GM18870 (cell line): Measurements from ENCODE around the gene TYW1B.
"Not testable (repeated sequence)": the region's sequence is repeated elsewhere in the genome, so short reads cannot be mapped to it uniquely, and the experiment has no call there.

Experiments used
- ATAC-seq: cut with Tn5 transposase; IDR thresholded peaks from one replicate; pipeline ENCODE4 v1.9.1; 2021; ENCODE audit warnings: moderate library complexity; ENCODE audit not compliant: unreplicated experiment

Gene TYW1B

DNA sequence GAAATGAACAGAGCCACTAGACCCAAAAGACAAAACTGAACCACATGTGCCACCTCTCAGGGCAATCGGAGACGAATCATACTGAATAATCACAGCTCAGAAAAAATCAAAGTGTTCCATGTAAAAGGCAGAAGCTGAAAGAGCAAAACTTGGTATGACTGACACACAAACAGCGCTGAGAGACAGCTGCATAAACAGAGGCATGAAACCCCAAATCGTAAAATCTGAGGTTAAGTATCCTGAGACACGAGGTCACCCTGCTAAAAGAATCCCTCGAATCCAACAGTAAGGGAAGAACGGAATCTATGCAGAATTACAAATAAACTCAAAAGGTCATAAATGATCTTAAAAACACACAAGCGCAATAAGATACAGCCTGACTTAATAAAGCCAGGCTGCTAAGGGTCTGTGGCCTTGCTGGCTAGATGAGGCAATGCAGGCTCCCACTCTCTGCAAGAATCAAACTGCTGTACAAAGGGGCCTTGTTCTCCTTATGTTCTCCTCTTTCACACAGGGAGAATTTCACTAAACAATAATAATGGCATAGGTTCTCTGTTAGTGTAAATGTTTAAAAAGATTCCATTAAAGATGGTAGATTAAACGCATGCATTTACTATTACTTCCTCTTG is 247.7 kb downstream of the TYW1B start:
- not testable (repeated sequence) for ATAC-seq

DNA sequence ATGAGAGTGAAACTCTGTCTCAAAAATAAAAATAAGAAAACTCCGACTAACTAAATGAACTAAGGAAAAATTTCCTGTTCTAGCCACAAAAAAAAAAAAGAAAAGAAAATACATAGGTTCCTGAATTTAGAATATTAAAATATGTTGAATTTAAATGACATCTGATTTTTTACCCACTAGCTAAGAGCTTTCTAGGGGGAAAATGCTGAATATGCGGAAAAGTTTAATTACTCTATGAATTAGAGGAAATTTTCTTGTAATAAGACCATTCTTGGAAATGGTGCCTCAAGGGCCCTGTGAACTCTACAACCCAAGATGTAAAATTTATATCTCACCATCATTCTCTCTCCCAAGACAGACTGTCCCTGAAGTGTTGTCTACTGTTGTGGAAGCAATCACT is 250.9 kb downstream of the TYW1B start:
- no peak for ATAC-seq

- ATAC-seq = not testable (repeated sequence)
Observed at GRCh38 chr7:72561988-72562387, 266.0 kb downstream of the TYW1B start.

DNA sequence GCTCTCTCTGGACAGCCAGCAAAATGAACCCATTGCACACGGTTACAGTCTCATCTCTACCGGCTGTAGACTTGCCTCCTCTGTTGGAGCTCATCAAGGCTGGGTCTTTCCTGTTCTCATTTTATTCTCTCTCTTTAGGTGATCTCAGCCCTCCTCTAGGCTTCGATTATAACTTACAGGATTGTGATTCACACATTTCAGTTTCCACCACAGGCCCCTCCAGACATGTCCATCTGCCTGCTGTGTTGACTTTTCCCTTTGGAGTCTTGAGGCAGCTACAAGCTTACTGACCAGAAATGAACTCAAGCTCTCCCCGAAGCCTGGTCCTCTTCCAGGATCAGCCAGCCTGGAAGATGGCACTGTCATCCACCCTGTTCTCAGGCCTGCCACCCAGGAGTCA is 268.5 kb downstream of the TYW1B start:
- ATAC-seq = not testable (repeated sequence)

- ATAC-seq = not testable (repeated sequence)
Observed at GRCh38 chr7:72556733-72557132, 271.3 kb downstream of the TYW1B start.

DNA sequence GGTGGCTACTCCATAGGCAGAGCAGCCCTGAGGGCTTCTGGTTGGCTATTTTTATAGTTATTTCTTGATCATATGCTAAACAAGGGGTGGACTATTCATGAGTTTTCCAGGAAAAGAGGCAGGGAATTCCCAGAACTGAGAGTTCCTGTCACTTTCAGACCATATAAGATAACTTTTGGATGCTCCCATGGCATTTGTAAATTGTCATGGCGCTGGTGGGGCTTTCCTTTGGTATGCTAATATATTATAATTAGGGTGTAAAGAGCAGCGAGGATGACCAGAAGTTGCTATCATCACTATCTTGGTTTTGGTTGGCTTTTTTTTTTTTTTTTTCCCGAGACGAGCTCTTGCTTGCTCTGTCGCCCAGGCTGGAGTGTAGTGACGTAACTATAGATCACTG is 272.8 kb downstream of the TYW1B start:
- ATAC-seq = not testable (repeated sequence)

GRCh38 chr7:72554401-72554800 is 273.6 kb downstream of the TYW1B start:
- not testable (repeated sequence) for ATAC-seq

DNA sequence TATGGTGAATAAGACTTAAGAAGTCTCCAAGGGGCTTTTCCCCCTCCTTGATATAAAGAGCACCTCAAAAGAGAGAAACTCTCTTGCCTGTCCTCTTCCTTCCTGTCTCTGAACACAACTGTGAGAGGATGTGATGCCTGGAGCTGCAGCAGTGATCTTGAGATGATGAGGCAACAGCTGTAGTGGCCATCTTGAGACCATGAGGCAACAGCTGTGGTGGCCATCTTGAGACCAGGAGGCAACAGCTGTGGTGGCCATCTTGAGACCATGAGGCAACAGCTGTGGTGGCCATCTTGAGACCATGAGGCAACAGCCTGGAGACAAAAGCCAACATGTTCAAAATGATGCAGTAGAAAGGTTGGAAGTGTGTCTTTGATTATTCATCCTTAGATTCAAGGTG is 277.5 kb downstream of the TYW1B start:
- ATAC-seq = not testable (repeated sequence)

DNA sequence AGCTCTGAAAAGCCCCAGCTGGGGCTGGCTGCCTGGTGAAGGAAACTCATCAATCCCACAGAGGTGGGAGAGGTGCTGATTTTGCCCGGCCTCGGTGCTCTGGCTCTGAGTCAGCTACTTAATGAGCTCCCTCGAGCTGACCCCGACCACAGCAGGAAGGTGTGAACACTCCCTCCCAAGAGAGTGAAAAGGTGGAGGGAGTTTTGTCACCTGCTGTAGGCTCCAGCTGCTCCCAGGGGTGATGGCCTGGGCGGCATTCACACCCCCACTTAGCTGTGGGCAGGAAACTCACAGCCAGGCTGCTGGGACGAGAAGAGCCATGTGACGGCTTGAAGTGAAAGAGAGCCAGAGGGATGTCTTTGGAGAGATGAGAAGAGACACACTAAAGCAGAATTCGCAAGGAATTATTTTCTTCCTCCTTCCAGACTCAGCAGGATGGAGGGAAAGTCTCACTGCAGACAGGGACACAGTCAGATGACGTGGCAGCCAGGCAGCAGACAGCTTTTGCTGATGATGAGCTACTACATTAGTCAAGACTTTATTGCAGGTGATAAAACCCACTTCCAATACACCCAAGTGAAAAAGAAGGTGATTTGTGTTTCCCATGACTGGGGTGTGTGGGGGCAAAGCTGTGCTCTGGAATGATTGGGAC is 281.3 kb downstream of the TYW1B start:
- not testable (repeated sequence) for ATAC-seq

DNA sequence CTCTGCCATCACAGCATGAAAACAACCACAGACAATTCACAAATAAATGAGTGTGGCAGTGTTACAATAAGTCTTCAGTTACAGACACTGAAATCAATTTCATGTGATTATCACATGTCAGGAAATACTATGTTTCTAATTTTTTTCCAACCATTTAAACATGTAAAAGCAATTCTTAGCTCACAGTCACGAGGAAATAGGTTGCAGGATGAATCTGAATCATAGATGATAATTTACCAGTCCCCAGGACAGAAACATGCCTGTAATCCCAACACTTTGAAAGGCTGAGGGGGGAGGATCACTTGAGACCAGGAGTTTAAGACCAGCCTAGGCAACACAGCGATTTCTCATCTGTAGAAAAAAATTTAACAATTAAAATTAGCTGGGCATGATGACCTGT is 283.5 kb downstream of the TYW1B start:
- not testable (repeated sequence) for ATAC-seq

DNA sequence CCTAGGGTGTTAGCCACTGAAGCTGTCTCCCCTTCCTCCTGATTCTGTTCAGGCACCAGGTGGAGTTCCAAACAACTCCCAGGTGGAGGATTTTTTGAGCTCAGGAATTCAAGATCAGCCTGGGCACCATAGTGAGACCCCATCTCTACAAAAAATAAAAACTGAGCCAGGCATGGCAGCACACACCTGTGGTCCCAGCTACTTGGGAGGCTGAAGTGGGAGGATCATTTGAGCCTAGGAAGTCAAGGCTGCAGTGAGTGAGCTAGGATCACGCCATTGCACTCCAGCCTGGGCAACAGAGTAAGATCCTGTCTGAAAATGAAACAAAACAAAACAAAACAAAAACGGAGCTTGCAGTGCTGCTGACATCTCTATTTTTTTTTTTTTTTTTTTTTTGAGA is 287.1 kb downstream of the TYW1B start:
- ATAC-seq = no peak

GRCh38 chr7:72540106-72540611 is 287.8 kb downstream of the TYW1B start:
- no peak for ATAC-seq

- no peak for ATAC-seq
Observed at GRCh38 chr7:72539702-72540101, 288.3 kb downstream of the TYW1B start.

GRCh38 chr7:72538856-72539255 is 289.1 kb downstream of the TYW1B start:
- no peak for ATAC-seq

DNA sequence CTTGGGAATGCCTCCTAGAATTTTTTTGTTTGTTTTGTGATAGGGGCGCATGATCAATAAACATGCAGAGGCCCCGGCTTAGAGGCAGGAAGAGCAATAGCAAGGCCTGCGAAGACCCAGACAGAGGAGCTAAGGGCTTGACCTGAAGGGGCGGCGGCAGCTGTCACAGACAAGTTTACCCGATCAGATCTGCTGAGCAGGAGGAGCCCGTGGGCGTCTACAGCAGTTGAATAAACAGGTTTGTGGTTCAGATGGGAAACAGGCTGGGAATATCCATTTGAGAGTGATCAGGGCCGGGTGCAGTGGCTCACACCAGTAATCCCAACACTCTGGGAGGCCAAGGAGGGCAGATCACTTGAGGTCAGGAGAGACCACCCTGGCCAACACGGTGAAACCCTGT is 289.9 kb downstream of the TYW1B start:
- ATAC-seq = no peak

DNA sequence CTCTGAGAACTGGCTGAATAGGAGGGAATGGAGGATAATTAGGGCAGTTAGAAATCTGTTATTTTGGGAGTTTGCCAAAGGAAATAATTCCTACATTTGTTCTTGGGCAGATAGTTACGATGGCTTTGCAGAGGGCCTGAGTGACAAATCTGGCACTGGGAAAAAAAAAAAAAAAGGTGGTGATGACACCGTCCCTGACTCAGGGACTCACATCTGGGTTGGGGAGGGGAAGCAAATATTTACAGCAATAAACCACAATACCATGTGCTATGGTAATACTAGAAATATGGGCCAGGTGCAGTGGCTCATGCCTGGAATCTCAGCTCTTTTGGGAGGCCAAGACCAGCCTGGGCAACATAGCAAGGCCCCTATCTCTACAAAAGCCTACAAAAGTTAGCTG is 292.0 kb downstream of the TYW1B start:
- not testable (repeated sequence) for ATAC-seq

- ATAC-seq = not testable (repeated sequence)
Observed at GRCh38 chr7:72531048-72531447, 297.0 kb downstream of the TYW1B start.
